ENCODE results near the gene TAF1D. TPM values are rescaled to one million over a fixed set of nuclear protein-coding genes. Genes with fewer than 3 reads are reported as not detected.

The TAF1D gene
- polyA plus RNA-seq, 3 donors: 5.9 to 68.3 (median 7.4) TPM

- no peak for DNase-seq
- Histone ChIP-seq H2AFZ (ENCODE audit: insufficient read depth, low read depth, low read length, poor library complexity, severe bottlenecking) (no peak overlapping the region), H4K20me1 (ENCODE audit: insufficient read depth, low read length) (no peaks in the 10 kb centered on the region), H3K36me3 (replicated peaks in 1 of 2; ENCODE audit: control insufficient read depth in 1 of 2, insufficient read depth in 2 of 2, low read length in 2 of 2) (peaks cover 80 to 98% of the 10 kb centered on the region in 2 donors), H3K27ac (ENCODE audit: low read depth in 1 of 2, low read length in 2 of 2) (peak overlapping the region in 1 of 2 donors; percentile 22), H3K4me3 (replicated peaks in 1 of 3; ENCODE audit: low read depth in 2 of 3, low read length in 3 of 3) (no peak overlapping the region), H3K9me3 (replicated peaks in 1 of 2; ENCODE audit: control insufficient read depth in 1 of 2, insufficient read depth in 1 of 2, low read length in 2 of 2) (no peaks in the 10 kb centered on the region), H3K9ac (ENCODE audit: insufficient read depth, low read length, poor library complexity, severe bottlenecking) (no peak overlapping the region), H3K4me2 (replicated peaks; ENCODE audit: extremely low read depth, low read length, poor library complexity, severe bottlenecking) (no peak overlapping the region), H3K27me3 (ENCODE audit: control insufficient read depth in 2 of 2, insufficient read depth in 2 of 2, low read length in 2 of 2) (no peaks in the 10 kb centered on the region), H3K79me2 (ENCODE audit: insufficient read depth, low read length) (no peaks in the 10 kb centered on the region), H3K4me1 (ENCODE audit: control insufficient read depth in 1 of 2, insufficient read depth in 2 of 2, low read length in 2 of 2) (no peaks in the 10 kb centered on the region)
- intact Hi-C loops (cut with micrococcal nuclease): no loop called here
- Mint-ChIP-seq H3K9me3 (no peaks in the 10 kb centered on the region), H3K4me1 (no peaks in the 10 kb centered on the region), H3K27ac (peak overlapping the region in 2 of 7 donors; percentile 1 to 70), H3K36me3 (peaks cover 76 to 91% of the 10 kb centered on the region in 2 donors), H3K27me3 (ENCODE audit: low read depth in 3 of 3) (no peaks in the 10 kb centered on the region), H3K4me3 (no peak overlapping the region)
- no peak for TF ChIP-seq CTCF (IDR thresholded peaks at IDR 0.05)
- WGBS (ENCODE audit: insufficient coverage): 100% methylated on average over 1 of the region's 4 CpGs
These were observed 43.7 kb downstream of the TAF1D start for GRCh38 chr11:93697611-93698010.

- Mint-ChIP-seq H3K4me1 (peaks cover 4% of the 10 kb centered on the region), H3K36me3 (peaks cover 74 to 89% of the 10 kb centered on the region in 2 donors), H3K9me3 (no peaks in the 10 kb centered on the region), H3K4me3 (no peak overlapping the region), H3K27ac (no peak overlapping the region), H3K27me3 (ENCODE audit: low read depth in 3 of 3) (no peaks in the 10 kb centered on the region)
- no peak for DNase-seq
- Histone ChIP-seq H3K27ac (ENCODE audit: low read depth in 1 of 2, low read length in 2 of 2) (no peak overlapping the region), H3K27me3 (ENCODE audit: control insufficient read depth in 2 of 2, insufficient read depth in 2 of 2, low read length in 2 of 2) (no peaks in the 10 kb centered on the region), H3K4me1 (ENCODE audit: control insufficient read depth in 1 of 2, insufficient read depth in 2 of 2, low read length in 2 of 2) (peaks cover 3 to 4% of the 10 kb centered on the region in 2 donors), H3K9ac (ENCODE audit: insufficient read depth, low read length, poor library complexity, severe bottlenecking) (no peak overlapping the region), H3K36me3 (replicated peaks in 1 of 2; ENCODE audit: control insufficient read depth in 1 of 2, insufficient read depth in 2 of 2, low read length in 2 of 2) (peaks cover 76 to 92% of the 10 kb centered on the region in 2 donors), H4K20me1 (ENCODE audit: insufficient read depth, low read length) (no peaks in the 10 kb centered on the region), H3K4me3 (replicated peaks in 1 of 3; ENCODE audit: low read depth in 2 of 3, low read length in 3 of 3) (no peak overlapping the region), H3K9me3 (replicated peaks in 1 of 2; ENCODE audit: control insufficient read depth in 1 of 2, insufficient read depth in 1 of 2, low read length in 2 of 2) (no peaks in the 10 kb centered on the region), H3K4me2 (replicated peaks; ENCODE audit: extremely low read depth, low read length, poor library complexity, severe bottlenecking) (no peak overlapping the region), H2AFZ (ENCODE audit: insufficient read depth, low read depth, low read length, poor library complexity, severe bottlenecking) (no peak overlapping the region), H3K79me2 (ENCODE audit: insufficient read depth, low read length) (no peaks in the 10 kb centered on the region)
- no peak for TF ChIP-seq CTCF (IDR thresholded peaks at IDR 0.05)
- intact Hi-C loops (cut with micrococcal nuclease): no loop called here
These were observed 46.7 kb downstream of the TAF1D start for GRCh38 chr11:93694557-93694956.

Data from CD14-positive monocyte (primary cell).